ENCODE results near the gene PLXNC1.
A peak's percentile ranks its signal among the peaks of the same experiment; 100 is the strongest.

PLXNC1 gene

GRCh38 chr12:94180558-94181296, 32.4 kb downstream of the PLXNC1 start:
- no peak for DNase-seq (ENCODE audit: low spot score)

GRCh38 chr12:94182986-94183707, 34.8 kb downstream of the PLXNC1 start:
- DNase-seq (ENCODE audit: low spot score) = no peak

DNA sequence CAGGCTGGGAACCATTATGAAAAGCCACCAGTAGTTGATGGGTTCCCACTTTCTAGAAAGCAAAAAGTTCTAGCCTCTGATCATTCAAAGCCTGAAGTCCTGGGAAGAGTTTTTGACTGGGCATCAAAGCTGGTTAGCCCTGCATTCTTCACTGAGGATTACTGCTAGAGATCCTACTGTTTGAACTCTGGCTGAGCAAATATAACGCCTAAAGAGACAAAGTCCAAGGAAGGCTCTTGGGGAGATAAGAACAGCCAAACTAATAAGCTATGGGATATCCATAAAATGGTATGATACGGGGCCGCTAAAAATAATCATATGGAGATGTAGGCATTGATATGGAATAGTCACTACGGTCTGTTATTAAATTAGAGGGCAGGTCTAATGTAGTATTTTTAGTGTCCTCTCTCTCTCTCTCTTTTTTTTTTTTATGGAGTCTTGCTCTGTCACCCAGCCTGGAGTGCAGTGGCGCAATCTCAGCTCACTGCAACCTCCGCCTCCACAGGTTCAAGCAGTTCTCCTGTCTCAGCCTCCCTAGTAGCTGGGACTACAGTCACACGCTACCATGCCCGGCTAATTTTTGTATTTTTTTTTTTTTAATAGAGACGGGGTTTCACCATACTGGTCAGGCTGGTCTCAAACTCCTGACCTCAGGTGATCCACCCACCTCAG, 35.5 kb downstream of the PLXNC1 start:
- no peak for DNase-seq (ENCODE audit: low spot score)

GRCh38 chr12:94184995-94185719, 36.8 kb downstream of the PLXNC1 start:
- no peak for DNase-seq (ENCODE audit: low spot score)

DNA sequence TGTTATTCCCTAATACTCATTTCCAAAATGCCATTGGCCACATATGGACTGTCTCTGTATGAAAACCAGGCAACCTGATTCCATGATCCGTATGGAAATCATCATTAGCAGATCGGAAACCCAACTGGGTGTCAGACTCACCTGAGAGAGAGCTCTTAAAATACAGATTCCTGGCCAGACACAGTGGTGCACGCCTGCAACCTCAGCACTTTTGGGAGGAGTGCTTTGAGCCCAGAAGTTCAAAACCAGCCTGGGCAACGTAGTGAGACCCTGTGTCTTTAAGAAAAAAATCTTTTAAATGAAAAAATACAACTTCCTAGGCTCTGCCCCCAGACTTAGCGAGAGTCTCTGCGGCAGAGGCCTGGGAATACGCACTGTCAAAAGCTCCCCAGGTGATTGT, 37.4 kb downstream of the PLXNC1 start:
- no peak for DNase-seq (ENCODE audit: low spot score)

GRCh38 chr12:94186278-94187241, 38.2 kb downstream of the PLXNC1 start:
- DNase-seq (ENCODE audit: low spot score) = peak; percentile 51

- DNase-seq (ENCODE audit: low spot score) = no peak
These were observed 39.0 kb downstream of the PLXNC1 start for GRCh38 chr12:94187361-94187760.

GRCh38 chr12:94190623-94191022, 42.2 kb downstream of the PLXNC1 start:
- no peak for DNase-seq (ENCODE audit: low spot score)

- DNase-seq (ENCODE audit: low spot score) = no peak
These were observed 42.6 kb downstream of the PLXNC1 start for GRCh38 chr12:94191023-94191422.

GRCh38 chr12:94191811-94192210, 43.4 kb downstream of the PLXNC1 start:
- DNase-seq (ENCODE audit: low spot score) = no peak

GRCh38 chr12:94192506-94192905, 44.1 kb downstream of the PLXNC1 start:
- DNase-seq (ENCODE audit: low spot score) = no peak

DNA sequence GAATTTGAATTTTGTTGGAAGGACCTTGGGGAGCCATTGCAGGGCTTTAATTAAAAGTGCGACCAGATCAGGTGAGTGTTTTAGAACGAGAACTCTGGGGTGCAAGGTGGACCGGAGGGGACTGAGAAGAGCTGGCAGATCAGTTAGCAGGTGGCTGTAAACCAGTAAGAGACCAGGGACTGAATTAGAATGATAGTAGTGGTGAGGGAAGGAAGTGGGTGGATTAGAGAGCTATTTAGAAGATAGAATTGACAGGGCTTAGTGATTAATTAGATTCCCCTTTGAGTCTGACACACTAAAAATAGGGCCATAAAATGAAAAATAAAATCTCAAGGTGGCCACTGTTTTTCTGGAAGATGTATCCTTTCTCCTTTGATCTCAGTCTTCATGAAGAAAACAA, 44.8 kb downstream of the PLXNC1 start:
- DNase-seq (ENCODE audit: low spot score) = no peak

- no peak for DNase-seq (ENCODE audit: low spot score)
These were observed 47.1 kb downstream of the PLXNC1 start for GRCh38 chr12:94195483-94195882.

DNA sequence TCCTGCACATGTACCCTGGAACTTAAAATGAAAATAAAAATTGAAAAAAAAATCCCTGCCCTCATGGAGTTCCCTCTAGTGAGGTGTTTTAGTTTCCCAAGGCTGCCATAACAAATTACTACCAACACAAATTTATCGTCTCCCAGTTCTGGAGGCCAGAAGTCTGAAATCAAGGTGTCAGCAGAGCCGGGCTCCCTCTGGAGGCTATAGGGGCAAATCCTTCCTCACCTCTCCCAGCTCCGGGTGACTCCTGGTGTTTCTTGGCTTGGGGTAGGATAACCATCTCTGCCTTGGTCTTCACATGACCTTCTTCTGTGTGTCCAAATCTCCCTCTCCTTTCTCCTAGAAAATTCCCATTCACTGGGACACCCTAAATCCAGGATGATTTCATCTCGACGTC, 50.1 kb downstream of the PLXNC1 start:
- DNase-seq (ENCODE audit: low spot score) = no peak

DNA sequence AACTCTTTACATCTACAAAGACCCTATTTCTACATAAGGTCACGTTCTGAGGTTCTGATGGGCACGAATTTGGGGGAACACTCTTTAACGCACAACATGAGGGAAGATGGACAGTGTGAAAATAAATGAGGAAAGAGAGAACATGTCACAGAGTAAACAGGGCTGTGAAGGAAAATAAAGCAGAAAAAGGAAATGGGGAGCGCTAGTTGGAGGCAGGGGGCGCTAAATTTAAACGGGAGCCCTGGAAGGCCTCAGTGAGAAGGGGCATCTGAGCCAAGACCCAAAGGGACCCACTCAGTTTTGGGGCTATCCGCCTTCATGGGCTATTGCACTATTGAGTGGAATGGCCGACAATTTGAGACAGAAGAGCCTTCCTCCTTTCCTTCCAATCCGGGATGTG, 50.5 kb downstream of the PLXNC1 start:
- no peak for DNase-seq (ENCODE audit: low spot score)

DNA sequence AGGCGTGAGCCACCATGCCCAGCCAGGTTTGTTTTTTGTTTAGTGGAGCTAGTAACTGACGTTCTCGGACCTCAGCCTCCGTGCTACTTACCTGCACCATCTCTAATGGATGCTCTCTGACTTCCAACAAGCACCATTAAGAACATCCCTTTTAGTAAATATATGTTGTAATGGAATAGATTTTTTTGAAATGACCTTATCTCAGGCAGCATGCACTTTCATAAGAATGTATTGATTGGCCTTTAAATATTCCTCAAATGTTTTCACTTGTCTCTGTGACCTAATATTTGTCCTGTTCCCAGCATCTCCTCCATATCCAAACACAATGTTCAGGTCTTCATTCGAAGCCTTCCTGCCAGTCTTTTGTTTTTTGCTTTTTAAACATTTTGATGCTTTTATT, 51.7 kb downstream of the PLXNC1 start:
- DNase-seq (ENCODE audit: low spot score) = no peak

DNA sequence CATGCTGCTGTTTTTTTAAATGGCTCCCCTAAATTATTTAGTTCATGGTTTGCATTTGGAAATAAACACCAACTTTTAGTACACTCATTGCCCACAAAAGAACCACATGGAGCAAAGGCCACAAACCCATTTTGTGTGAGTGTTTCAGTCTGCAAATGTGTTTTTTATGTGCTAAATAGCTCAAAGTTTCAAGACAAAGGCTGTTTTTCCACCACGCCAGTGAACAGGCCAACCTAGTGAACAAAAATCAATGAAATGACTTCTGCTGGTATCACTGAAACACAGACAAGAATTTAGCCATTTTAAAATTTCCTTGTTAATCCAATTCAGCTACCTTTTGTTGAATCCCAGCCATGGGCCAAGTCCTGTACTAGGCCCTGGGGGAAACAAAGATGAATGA, 52.3 kb downstream of the PLXNC1 start:
- DNase-seq (ENCODE audit: low spot score) = no peak

GRCh38 chr12:94202245-94203180, 54.1 kb downstream of the PLXNC1 start:
- no peak for DNase-seq (ENCODE audit: low spot score)

DNA sequence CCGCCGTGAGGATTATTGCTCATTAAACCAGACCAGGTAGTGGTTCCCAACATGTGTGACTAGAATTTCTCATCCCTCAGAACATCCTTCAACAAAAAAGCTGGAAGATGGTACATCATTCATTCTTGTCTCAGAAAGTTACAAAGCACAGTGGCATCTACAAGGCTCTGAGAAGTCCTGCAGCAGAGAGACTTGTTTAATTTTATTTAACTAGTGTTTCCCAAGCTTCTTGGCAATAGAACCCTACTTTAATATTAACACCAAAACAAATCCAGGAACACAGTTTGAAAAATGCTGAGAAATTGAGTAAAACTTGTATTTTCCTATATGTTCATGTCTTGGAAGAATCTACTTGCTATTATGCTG, 54.8 kb downstream of the PLXNC1 start:
- DNase-seq (ENCODE audit: low spot score) = no peak

GRCh38 chr12:94203796-94204195, 55.4 kb downstream of the PLXNC1 start:
- no peak for DNase-seq (ENCODE audit: low spot score)

All from pons (tissue), 1 donor.